ENCODE data around the gene THOC2. TPM values are rescaled to one million over a fixed set of nuclear protein-coding genes. Genes with fewer than 3 reads are reported as not detected.
A peak's percentile ranks its signal among the peaks of the same experiment; 100 is the strongest.
"Not testable (repeated sequence)": the region's sequence is repeated elsewhere in the genome, so short reads cannot be mapped to it uniquely, and the experiment has no call there.

THOC2 gene
- total RNA-seq, 4 donors from 2014 or later: 84.5 to 139 (median 123) TPM

DNA sequence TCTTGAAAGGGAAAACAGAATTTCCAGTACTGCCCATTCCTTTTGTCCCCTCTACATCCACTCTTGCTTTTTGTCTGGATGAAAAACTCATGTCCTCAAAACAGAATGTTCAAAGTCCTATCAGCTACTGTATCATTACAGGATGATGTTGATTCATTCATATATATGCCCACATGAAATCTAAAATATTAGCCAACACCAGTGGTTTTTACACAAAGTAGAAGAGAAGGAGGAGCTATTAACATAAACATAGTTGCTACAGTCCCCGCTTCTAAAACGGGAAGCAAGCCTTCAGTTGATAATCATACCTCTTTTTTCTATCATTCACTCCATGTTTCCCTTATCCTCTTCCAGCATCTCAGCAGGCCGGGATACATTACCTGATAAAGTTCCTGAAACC lies 7.7 kb upstream of the THOC2 start:
- TF ChIP-seq POLR2AphosphoS5 (IDR thresholded peaks at IDR 0.05) (no peak), POLR2A (IDR thresholded peaks at IDR 0.05) (no peak), EP300 (IDR thresholded peaks at IDR 0.05) (no peak), CTCF (IDR thresholded peaks at IDR 0.05) (no peak)
- no peaks in the 10 kb centered on the region for H3K36me3 ChIP-seq
- no peaks in the 10 kb centered on the region for H3K4me1 ChIP-seq
- WGBS, 2 donors (ENCODE audit: low coverage in 1 of 2): 38 to 89% methylated on average over 2 to 3 of the region's 3 CpGs
- no peak overlapping the region for H3K27ac ChIP-seq
- no peak overlapping the region for H3K4me3 ChIP-seq
- H3K27me3 ChIP-seq: no peaks in the 10 kb centered on the region
- H3K9me3 ChIP-seq: no peaks in the 10 kb centered on the region
- no peak for ATAC-seq

- 25% methylated on average over 1 of the region's 1 CpG; no CpG with 5 or more reads in 1 of the 2 donors for WGBS, 2 donors (ENCODE audit: low coverage in 1 of 2)
Measured at GRCh38 chrX:123740006-123740405, 7.2 kb upstream of the THOC2 start.

DNA sequence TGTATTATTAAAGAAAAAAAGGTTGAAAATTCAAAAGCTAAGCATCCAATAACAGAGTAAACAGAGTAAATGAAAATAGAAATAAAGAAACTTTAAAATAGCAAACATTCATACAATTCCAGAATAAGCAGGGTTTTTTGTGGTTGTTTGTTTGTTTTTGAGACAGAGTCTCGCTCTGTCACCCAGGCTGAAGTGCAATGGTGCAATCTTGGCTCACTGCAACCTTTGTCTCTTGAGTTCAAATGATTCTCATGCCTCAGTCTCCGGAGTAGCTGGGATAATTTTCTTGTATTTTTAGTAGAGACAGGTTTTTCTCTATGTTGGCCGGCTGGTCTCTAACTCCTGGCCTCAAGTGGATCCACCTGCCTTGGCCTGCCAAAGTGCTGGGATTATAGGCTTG lies 6.6 kb upstream of the THOC2 start:
- Histone ChIP-seq H3K27me3 (no peaks in the 10 kb centered on the region), H3K27ac (no peak overlapping the region), H3K4me3 (no peak overlapping the region), H3K36me3 (no peaks in the 10 kb centered on the region), H3K4me1 (no peaks in the 10 kb centered on the region), H3K9me3 (no peaks in the 10 kb centered on the region)
- no peak for TF ChIP-seq POLR2AphosphoS5 (IDR thresholded peaks at IDR 0.05)
- TF ChIP-seq CTCF (IDR thresholded peaks at IDR 0.05): no peak
- TF ChIP-seq POLR2A (IDR thresholded peaks at IDR 0.05): no peak
- TF ChIP-seq EP300 (IDR thresholded peaks at IDR 0.05): no peak
- WGBS, 2 donors (ENCODE audit: low coverage in 1 of 2): 42 to 57% methylated on average over 2 of the region's 3 CpGs
- ATAC-seq: no peak

More at GRCh38 chrX:123740006-123740405, 7.2 kb upstream of the THOC2 start:
- Histone ChIP-seq H3K36me3 (no peaks in the 10 kb centered on the region), H3K4me3 (no peak overlapping the region), H3K27me3 (no peaks in the 10 kb centered on the region), H3K4me1 (no peaks in the 10 kb centered on the region), H3K27ac (no peak overlapping the region), H3K9me3 (no peaks in the 10 kb centered on the region)
- TF ChIP-seq POLR2A (IDR thresholded peaks at IDR 0.05) (no peak), CTCF (IDR thresholded peaks at IDR 0.05) (no peak), POLR2AphosphoS5 (IDR thresholded peaks at IDR 0.05) (no peak), EP300 (IDR thresholded peaks at IDR 0.05) (no peak)
- ATAC-seq: no peak

- H3K36me3 ChIP-seq: no peaks in the 10 kb centered on the region
- peaks cover 0 to 2% (median 0%) of the 10 kb centered on the region in 3 donors for H3K4me1 ChIP-seq
- TF ChIP-seq POLR2AphosphoS5 (IDR thresholded peaks at IDR 0.05) (no peak), CTCF (IDR thresholded peaks at IDR 0.05) (peak in 1 of 4 experiments; percentile 7)
- 22 to 47% methylated on average over 3 of the region's 10 CpGs for WGBS, 2 donors (ENCODE audit: low coverage in 1 of 2)
- ATAC-seq: no peak
- no peaks in the 10 kb centered on the region for H3K9me3 ChIP-seq
- H3K27me3 ChIP-seq: no peaks in the 10 kb centered on the region
- H3K4me3 ChIP-seq: no peak overlapping the region
- H3K27ac ChIP-seq: peak overlapping the region in 3 of 4 donors; percentile 41 to 52 (median 45)
Measured at GRCh38 chrX:123738378-123738940, 5.6 kb upstream of the THOC2 start.

- 33% methylated on average over 2 of the region's 2 CpGs; no CpG with 5 or more reads in 1 of the 2 donors for WGBS, 2 donors (ENCODE audit: low coverage in 1 of 2)
- ATAC-seq: no peak
- Histone ChIP-seq H3K4me3 (no peak overlapping the region), H3K27ac (peak overlapping the region in 2 of 4 donors; percentile 38 to 52), H3K27me3 (no peaks in the 10 kb centered on the region), H3K4me1 (peaks cover 0 to 7% (median 0%) of the 10 kb centered on the region in 3 donors), H3K9me3 (no peaks in the 10 kb centered on the region), H3K36me3 (no peaks in the 10 kb centered on the region)
- TF ChIP-seq CTCF (IDR thresholded peaks at IDR 0.05) (no peak), POLR2A (IDR thresholded peaks at IDR 0.05) (no peak), POLR2AphosphoS5 (IDR thresholded peaks at IDR 0.05) (no peak), EP300 (IDR thresholded peaks at IDR 0.05) (no peak)
Measured at GRCh38 chrX:123736333-123736921, 3.6 kb upstream of the THOC2 start.

- not testable (repeated sequence) for H3K27me3 ChIP-seq, H3K27ac ChIP-seq, H3K9me3 ChIP-seq, H3K4me3 ChIP-seq, H3K36me3 ChIP-seq, ATAC-seq
- peaks cover 0 to 19% (median 4%) of the 10 kb centered on the region in 3 donors for H3K4me1 ChIP-seq
- no CpG with 5 or more reads among the region's 1 CpG for WGBS, 2 donors (ENCODE audit: low coverage in 1 of 2)
Measured at GRCh38 chrX:123735137-123735536, 2.3 kb upstream of the THOC2 start.

- ATAC-seq: not testable (repeated sequence)
Measured at GRCh38 chrX:123734079-123734478, 1.2 kb upstream of the THOC2 start.

More at GRCh38 chrX:123734079-123734478, 1.2 kb upstream of the THOC2 start:
- not testable (repeated sequence) for H3K27me3 ChIP-seq, H3K4me3 ChIP-seq, H3K36me3 ChIP-seq, H3K9me3 ChIP-seq
- no CpG with 5 or more reads among the region's 43 CpGs for WGBS, 2 donors (ENCODE audit: low coverage in 1 of 2)
- peak overlapping the region in 3 of 4 donors; percentile 82 to 87 (median 85) for H3K27ac ChIP-seq
- H3K4me1 ChIP-seq: peaks cover 0 to 21% (median 7%) of the 10 kb centered on the region in 3 donors
